Measurements from ENCODE around the gene GABRB3. TPM values are rescaled to one million over a fixed set of nuclear protein-coding genes. Genes with fewer than 3 reads are reported as not detected.

GABRB3 gene
- total and polyA plus RNA-seq, 2 donors (not counting 1 experiment from before 2014, with no cell fraction given) = 0.07 TPM; not detected in 1

- no peaks in the 10 kb centered on the region for H3K27me3 Mint-ChIP-seq
- peaks cover 7% of the 10 kb centered on the region for H3K9me3 Mint-ChIP-seq (ENCODE audit: insufficient read depth)
- DNase-seq = no peak
- Histone ChIP-seq H2AFZ (ENCODE audit: insufficient read depth, low read depth, low read length, poor library complexity, severe bottlenecking) (no peak overlapping the region), H3K79me2 (ENCODE audit: control insufficient read depth, insufficient read depth, low read length) (no peaks in the 10 kb centered on the region), H3K9me3 (ENCODE audit: control extremely low read depth in 1 of 3, control insufficient read depth in 2 of 3, insufficient read depth in 1 of 3, low read length in 2 of 3) (peaks cover 0 to 12% (median 4%) of the 10 kb centered on the region in 3 donors), H3K27ac (ENCODE audit: low read length in 2 of 2) (no peak overlapping the region), H3K4me2 (replicated peaks; ENCODE audit: low read depth, low read length, poor library complexity, severe bottlenecking) (no peak overlapping the region), H3K9ac (ENCODE audit: low read length) (no peak overlapping the region), H3K4me3 (ENCODE audit: control extremely low read depth in 1 of 5, extremely low read depth in 1 of 5, insufficient read depth in 1 of 5, low read depth in 2 of 5, low read length in 4 of 5) (no peak overlapping the region), H3K4me1 (ENCODE audit: control insufficient read depth in 2 of 2, insufficient read depth in 2 of 2, low read length in 2 of 2) (no peaks in the 10 kb centered on the region), H3K27me3 (replicated peaks in 1 of 4; ENCODE audit: control extremely low read depth in 1 of 4, control insufficient read depth in 3 of 4, insufficient read depth in 4 of 4, low read length in 3 of 4) (no peaks in the 10 kb centered on the region), H4K20me1 (ENCODE audit: control insufficient read depth, insufficient read depth, low read length, poor library complexity, severe bottlenecking) (no peaks in the 10 kb centered on the region), H3K36me3 (replicated peaks in 1 of 2; ENCODE audit: control extremely low read depth in 1 of 2, control insufficient read depth in 1 of 2, extremely low read depth in 1 of 2, insufficient read depth in 2 of 2, low read length in 1 of 2) (no peaks in the 10 kb centered on the region)
- 70% methylated on average over 2 of the region's 2 CpGs for WGBS (ENCODE audit: insufficient coverage)
- no peak overlapping the region for H3K4me3 Mint-ChIP-seq
- intact Hi-C loops (cut with micrococcal nuclease) = no loop called here
- POLR2A ChIA-PET = no interaction called here
- no peaks in the 10 kb centered on the region for H3K4me1 Mint-ChIP-seq
- CTCF ChIA-PET = no interaction called here
- no peak overlapping the region for H3K27ac Mint-ChIP-seq
- ATAC-seq (ENCODE audit: low read depth) = no peak
- TF ChIP-seq EZH2 (IDR thresholded peaks at IDR 0.05; ENCODE audit: borderline replicate concordance, insufficient read depth, low read depth, low read length, poor library complexity, severe bottlenecking) = no peak
- TF ChIP-seq CTCF (IDR thresholded peaks at IDR 0.05) = no peak
Observed at GRCh38 chr15:26598704-26599103, 174.2 kb downstream of the GABRB3 start.

GRCh38 chr15:26595611-26596010, 177.3 kb downstream of the GABRB3 start:
- peaks cover 3% of the 10 kb centered on the region for H3K9me3 Mint-ChIP-seq (ENCODE audit: insufficient read depth)
- Histone ChIP-seq H3K4me2 (replicated peaks; ENCODE audit: low read depth, low read length, poor library complexity, severe bottlenecking) (no peak overlapping the region), H2AFZ (ENCODE audit: insufficient read depth, low read depth, low read length, poor library complexity, severe bottlenecking) (no peak overlapping the region), H3K4me1 (ENCODE audit: control insufficient read depth in 2 of 2, insufficient read depth in 2 of 2, low read length in 2 of 2) (no peaks in the 10 kb centered on the region), H3K9ac (ENCODE audit: low read length) (no peak overlapping the region), H3K79me2 (ENCODE audit: control insufficient read depth, insufficient read depth, low read length) (no peaks in the 10 kb centered on the region), H3K27me3 (replicated peaks in 1 of 4; ENCODE audit: control extremely low read depth in 1 of 4, control insufficient read depth in 3 of 4, insufficient read depth in 4 of 4, low read length in 3 of 4) (no peaks in the 10 kb centered on the region), H3K9me3 (ENCODE audit: control extremely low read depth in 1 of 3, control insufficient read depth in 2 of 3, insufficient read depth in 1 of 3, low read length in 2 of 3) (peaks cover 0 to 9% (median 4%) of the 10 kb centered on the region in 3 donors), H3K36me3 (replicated peaks in 1 of 2; ENCODE audit: control extremely low read depth in 1 of 2, control insufficient read depth in 1 of 2, extremely low read depth in 1 of 2, insufficient read depth in 2 of 2, low read length in 1 of 2) (no peaks in the 10 kb centered on the region), H3K4me3 (ENCODE audit: control extremely low read depth in 1 of 5, extremely low read depth in 1 of 5, insufficient read depth in 1 of 5, low read depth in 2 of 5, low read length in 4 of 5) (no peak overlapping the region), H4K20me1 (ENCODE audit: control insufficient read depth, insufficient read depth, low read length, poor library complexity, severe bottlenecking) (no peaks in the 10 kb centered on the region), H3K27ac (ENCODE audit: low read length in 2 of 2) (no peak overlapping the region)
- no peak overlapping the region for H3K27ac Mint-ChIP-seq
- no peak for ATAC-seq (ENCODE audit: low read depth)
- ChIA-PET POLR2A (no interaction called here), CTCF (no interaction called here)
- H3K4me3 Mint-ChIP-seq = no peak overlapping the region
- H3K27me3 Mint-ChIP-seq = no peaks in the 10 kb centered on the region
- TF ChIP-seq EZH2 (IDR thresholded peaks at IDR 0.05; ENCODE audit: borderline replicate concordance, insufficient read depth, low read depth, low read length, poor library complexity, severe bottlenecking) (no peak), CTCF (IDR thresholded peaks at IDR 0.05) (no peak)
- intact Hi-C loops (cut with micrococcal nuclease) = no loop called here
- no peak for DNase-seq
- no peaks in the 10 kb centered on the region for H3K4me1 Mint-ChIP-seq
- WGBS (ENCODE audit: insufficient coverage) = 80% methylated on average over 1 of the region's 2 CpGs

Measured in B cell (primary cell).